Measurements from ENCODE around the gene SLC25A48.

DNA sequence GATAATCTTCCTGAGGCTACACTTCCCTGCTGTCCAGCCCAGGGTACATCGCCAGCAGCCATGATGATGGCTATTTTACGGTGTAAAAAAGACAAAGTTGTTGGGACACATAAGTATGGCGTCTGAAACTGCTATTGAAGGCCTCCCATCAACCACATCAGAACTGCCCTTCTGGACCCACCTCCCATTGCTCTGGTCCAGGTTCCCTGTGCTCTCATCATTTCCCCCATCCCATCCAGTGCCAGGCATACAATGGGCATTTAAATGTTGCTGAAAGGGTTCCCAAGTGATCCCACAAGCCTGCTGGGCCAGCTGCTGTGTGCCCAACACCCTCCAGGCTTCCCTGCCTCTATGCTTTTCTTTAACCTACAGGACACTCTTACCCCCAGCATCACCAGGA, 50.6 kb downstream of the SLC25A48 start:
- TF ChIP-seq, protein P1, sequence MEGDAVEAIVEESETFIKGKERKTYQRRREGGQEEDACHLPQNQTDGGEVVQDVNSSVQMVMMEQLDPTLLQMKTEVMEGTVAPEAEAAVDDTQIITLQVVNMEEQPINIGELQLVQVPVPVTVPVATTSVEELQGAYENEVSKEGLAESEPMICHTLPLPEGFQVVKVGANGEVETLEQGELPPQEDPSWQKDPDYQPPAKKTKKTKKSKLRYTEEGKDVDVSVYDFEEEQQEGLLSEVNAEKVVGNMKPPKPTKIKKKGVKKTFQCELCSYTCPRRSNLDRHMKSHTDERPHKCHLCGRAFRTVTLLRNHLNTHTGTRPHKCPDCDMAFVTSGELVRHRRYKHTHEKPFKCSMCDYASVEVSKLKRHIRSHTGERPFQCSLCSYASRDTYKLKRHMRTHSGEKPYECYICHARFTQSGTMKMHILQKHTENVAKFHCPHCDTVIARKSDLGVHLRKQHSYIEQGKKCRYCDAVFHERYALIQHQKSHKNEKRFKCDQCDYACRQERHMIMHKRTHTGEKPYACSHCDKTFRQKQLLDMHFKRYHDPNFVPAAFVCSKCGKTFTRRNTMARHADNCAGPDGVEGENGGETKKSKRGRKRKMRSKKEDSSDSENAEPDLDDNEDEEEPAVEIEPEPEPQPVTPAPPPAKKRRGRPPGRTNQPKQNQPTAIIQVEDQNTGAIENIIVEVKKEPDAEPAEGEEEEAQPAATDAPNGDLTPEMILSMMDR (IDR thresholded peaks at IDR 0.05), result no peak
- no peak for TF ChIP-seq POLR2A (IDR thresholded peaks at IDR 0.05)
